Transverse colon (tissue), 3 donors: ENCODE data around the gene SEC24C.

Source experiments
- CTCF ChIP-seq, 5 experiments: fragments of 200-600 bp in 3 of 5; fragments of 450-650 bp in 2 of 5; sonication (generic) in 3 of 5; IDR thresholded peaks; 1 replicate in 2 of 5; 2 replicates in 3 of 5; pipeline ENCODE4 v1.5.1; 2016 to 2017; ENCODE audit warnings: antibody characterized with exemption in 5 of 5, inconsistent platforms in 3 of 5, mild to moderate bottlenecking in 2 of 5, moderate library complexity in 1 of 5
- EP300 ChIP-seq: sonication (generic); formaldehyde crosslinking; IDR thresholded peaks from one replicate; pipeline ENCODE4 v1.6.1; 2017; ENCODE audit warnings: antibody characterized with exemption, low read depth
- POLR2A ChIP-seq: fragments of 450-650 bp; IDR thresholded peaks from one replicate; pipeline ENCODE4 v1.6.1; 2016; ENCODE audit warnings: antibody characterized with exemption, mild to moderate bottlenecking, moderate library complexity

- no peak for TF ChIP-seq EP300
- peak in 1 of 5 experiments; percentile 23 for TF ChIP-seq CTCF (IDR thresholded peaks at IDR 0.05)
- no peak for TF ChIP-seq POLR2A
These were observed 75.4 kb downstream of the SEC24C start for GRCh38 chr10:73819513-73820093.
